HG02840 (cell line): ENCODE measurements around the gene PDK2.

Experiments
- ATAC-seq: cut with Tn5 transposase; IDR thresholded peaks from one replicate; pipeline ENCODE4 v1.9.1; 2021; ENCODE audit warnings: mild to moderate bottlenecking, moderate library complexity, moderate number of reproducible peaks; ENCODE audit not compliant: unreplicated experiment, low FRiP score

The PDK2 gene

GRCh38 chr17:50113624-50114320, 18.6 kb downstream of the PDK2 start:
- no peak for ATAC-seq

DNA sequence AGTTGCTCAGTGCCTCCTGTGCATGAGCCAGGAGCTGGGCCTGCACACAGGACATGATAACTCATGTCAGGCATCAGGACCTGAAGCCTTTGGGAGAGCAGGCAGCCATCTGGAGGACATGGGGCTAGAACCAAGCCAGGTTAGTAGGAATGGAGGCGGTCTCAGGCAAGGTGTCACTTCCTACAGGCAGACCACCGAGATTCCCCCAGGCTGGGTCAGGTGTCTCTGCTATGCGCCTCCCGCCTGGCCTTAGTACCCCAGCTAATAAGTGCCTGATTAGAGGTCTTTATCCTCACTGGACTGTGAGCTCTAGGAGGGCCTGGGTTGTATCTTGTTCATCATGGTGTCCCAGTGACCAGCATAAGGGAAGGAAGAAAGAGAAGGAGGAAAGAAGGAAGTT, 19.2 kb downstream of the PDK2 start:
- ATAC-seq: no peak

DNA sequence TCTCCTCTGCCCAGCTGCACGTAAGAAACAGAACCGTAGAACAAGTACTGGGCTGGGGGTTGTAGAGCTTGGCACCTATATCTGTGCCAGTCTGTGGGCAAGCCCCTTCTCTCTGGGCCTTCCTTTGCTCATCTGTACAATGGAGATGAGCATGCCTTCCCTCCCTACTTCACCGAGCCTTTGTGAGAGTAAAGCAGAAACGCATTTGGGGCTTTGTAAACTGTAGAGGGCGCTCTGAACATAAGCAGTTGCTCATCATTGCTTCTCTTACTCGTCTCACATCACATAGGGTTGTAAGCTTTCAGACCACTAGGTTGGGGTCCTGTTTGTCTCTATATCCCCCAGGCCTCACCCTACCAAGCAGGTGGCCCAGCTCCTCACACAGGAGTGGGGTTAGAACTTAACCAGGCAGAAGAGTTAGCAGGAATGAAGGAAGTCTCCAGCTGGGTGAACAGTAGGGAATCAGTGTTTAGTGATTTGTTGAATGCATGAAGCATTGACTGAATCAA, 19.8 kb downstream of the PDK2 start:
- ATAC-seq: no peak

DNA sequence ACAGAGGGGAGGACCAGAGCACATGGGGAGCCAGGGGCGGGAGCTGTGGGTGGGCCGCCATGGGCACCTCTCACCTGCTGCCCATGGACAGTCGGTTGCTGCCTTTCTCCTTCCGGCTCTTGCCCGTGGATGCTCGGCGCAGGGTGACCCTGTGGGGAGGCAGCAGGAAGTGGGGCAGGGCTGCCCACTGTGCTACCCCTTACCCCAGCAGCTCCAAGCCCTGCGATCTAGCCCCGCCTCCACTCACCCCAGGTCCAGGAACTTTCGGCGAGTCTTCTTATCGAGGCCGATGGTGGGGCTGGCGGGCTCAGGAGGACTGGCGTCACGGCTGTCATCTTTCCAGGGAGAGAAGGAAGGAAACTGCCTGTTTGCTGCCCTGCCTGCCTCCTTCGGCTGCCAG, 20.6 kb downstream of the PDK2 start:
- ATAC-seq: no peak

DNA sequence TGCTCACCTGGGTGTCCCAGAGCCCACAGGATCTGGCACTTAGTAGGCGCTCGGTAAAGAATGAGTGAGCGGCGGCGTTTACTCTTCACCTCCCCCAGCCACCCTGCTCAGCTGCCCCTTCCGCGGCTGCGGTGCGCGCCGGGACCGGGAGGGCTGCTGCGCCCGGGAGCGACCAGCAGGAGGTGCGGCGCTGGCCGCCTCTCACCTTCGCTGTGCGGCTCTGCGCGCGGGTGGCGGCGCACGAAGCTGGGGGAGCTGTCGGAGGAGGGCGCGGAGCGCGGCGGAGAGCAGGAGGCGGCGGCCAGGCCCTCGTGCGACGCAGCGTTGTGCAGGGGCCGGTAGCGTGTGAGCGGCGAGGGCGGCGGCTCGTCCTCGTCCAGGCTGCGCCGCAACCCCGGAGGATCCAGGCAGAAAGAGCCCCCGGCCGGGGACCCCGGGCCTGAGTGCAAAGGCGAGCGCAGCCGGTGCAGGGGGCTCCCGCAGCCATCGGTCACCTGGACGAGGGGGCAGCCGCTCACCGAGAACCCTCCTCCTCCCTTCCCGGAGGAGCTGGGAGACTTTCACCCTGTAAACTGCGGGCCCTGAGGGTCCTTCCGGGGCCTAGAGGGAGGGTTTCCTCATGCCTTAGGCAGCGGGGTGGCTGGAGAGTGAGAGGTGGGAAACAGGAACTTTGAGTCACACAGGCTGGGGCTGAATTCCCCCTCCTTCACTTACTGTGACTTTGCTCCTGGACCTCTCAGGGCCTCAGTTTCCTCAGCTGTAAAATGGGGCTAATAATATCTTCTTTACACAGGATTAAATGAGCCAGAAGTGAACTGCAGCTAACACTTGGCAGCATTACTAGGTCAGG, 22.3 kb downstream of the PDK2 start:
- no peak for ATAC-seq

- ATAC-seq: no peak
These were observed 23.1 kb downstream of the PDK2 start for GRCh38 chr17:50118076-50118827.

DNA sequence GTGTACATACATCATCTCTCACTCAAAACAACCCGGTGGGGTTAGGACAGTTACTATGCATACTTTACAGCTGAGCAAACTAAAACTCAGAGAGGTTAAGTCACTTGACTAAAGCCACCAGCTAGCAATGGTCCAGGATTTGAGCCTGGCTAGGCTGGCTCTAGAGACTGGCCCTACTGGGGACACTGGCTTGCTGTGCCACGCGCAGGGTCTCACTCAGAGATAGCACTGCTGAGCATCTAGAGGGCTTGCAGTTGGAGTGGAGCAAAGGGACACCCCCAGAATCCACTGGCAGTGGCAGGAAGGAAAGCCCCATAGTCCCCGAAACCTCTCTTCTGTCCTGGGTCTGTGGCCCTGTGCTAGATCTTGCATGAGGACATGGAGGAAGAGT, 23.7 kb downstream of the PDK2 start:
- no peak for ATAC-seq

GRCh38 chr17:50120475-50121253, 25.5 kb downstream of the PDK2 start:
- ATAC-seq: no peak

GRCh38 chr17:50122945-50123344, 27.8 kb downstream of the PDK2 start:
- no peak for ATAC-seq

GRCh38 chr17:50123649-50124349, 28.6 kb downstream of the PDK2 start:
- no peak for ATAC-seq

DNA sequence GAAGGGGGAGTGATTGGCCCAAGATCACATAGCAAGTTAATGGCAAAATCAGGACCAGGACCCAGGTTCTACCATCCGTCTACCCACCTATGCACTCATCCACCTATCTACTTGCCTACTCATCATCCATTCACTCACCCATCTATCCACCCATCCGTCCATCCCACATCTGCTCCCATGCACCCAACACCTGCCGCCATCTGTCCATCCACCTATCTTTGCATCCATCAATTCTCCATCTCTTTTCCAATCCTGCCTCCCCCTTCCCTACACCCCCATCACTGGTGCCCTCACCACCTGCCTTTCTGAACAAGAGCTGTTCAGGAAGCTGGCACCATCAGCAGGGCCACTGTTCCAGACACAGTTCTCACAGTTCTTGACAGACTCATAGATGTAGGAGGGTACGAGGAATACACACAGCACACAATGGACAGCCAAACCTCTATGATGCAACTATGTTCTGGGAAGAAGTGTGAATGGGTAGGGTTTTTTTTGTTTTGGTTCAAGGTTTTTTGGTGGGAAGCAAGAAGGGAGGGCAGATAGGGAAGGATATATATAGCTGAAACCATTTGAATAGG, 30.4 kb downstream of the PDK2 start:
- ATAC-seq: no peak

- no peak for ATAC-seq
These were observed 32.7 kb downstream of the PDK2 start for GRCh38 chr17:50127697-50128361.

DNA sequence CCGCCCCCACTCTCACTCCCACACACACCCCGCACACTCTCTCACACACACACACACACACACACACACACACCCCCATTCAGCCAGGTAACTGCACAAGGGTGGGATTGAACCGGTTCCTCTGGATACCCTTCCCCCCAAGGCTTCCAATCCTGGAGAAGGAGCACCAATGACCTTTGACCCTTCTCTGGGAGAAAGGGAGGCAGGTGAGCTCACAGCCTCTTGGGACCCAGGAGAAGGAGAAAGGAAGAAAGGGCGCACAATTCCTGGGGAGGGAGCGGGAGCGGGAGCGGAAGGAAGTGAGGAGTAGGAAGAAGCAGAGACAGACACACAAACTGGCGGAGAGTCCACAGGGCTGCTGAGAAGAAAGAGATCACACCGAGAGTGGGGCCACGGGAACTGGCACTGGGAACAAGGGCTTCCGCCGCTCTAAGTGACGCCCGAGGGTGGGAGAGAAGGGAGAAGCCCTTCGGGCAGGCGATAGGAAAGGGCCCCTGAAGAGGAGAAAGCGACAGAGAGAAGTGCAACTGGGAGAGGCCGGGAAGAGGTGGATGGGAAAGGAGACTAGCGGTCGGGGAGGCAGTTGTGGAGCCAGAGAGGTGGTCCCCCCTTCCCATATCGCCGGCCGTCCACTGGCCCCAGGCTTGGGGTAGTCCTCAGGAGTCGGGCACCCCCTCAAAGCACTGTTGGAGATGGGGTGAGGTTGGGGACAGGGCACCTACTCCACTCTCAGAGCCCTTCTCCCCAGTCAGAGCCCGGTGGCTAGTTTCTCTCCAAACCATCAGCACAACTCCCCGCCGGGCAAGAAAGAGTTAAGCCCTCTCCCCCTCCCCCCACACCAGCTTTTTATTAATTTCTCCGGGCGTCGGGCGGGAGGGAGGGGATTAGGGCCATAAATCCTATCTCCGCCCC, 33.5 kb downstream of the PDK2 start:
- no peak for ATAC-seq

DNA sequence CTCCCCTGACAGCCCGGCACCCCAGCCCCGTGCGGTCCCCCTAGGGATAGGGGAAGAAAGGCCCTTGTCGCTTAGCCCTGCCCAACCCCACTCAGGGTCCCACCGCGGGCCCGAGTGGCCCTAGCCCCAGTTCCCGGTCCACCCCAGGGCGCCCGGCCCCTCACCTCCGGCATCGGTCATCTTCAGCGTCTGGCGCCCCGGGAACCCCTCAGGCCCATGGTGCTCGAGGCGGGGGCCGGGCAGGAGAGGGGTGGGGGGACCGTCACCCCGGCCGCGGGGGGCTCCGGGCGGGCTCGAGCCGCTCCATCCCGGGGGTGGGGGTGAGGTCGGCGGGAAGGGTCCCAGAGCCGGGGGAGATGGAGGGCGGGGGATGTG, 34.2 kb downstream of the PDK2 start:
- ATAC-seq: no peak

DNA sequence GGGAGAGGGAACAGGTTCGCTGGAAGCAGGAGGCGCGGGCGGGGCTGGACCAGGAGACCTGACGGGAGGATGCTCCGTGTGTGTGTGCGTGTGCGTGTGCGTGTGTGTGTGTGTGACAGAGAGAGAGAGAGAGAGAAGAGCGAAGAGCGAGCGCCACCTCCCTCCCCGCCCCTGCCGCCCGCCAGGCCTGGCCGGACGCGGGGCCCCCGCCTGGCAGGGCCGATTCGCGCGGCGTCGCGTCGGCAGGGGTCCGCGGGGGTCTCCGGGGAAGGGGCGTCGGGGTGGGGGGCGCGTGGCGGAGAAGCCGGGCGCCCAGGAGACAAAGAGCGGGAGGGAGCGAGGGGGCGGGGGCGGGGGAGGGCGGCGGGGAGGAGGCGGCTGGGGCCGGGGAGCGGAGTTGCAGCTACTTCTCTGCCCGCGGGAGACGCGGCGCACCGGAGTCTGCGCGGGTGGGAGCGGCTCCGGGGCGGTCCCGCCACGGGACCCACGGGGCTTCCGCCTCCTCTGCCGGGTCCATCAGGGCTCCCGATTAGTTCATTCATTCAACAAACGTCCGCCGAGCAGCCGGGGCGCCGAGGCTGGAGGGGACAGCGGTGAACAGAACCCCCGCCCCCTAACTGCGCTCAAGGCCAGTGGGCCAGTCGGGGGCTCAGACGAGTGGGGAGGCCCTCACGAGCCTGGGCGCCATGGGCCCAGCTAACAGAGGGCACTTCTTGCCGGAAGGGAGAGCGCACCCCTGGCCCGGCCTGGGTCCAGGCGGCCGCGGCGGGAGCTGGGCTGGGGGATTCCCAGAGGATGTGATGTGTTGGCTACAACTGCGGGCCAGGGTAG, 34.8 kb downstream of the PDK2 start, which contains the start of gene SAMD14:
Gene SAMD14 (minus strand): TSS at position 433 of the 831 bp plus-strand sequence. CDS start 5,201 bp downstream, outside the sequence.
- no peak for ATAC-seq

GRCh38 chr17:50130559-50131305, 35.6 kb downstream of the PDK2 start:
- no peak for ATAC-seq
